ENCODE results near the gene COMMD4.

- TF ChIP-seq CTCF (conservative IDR thresholded peaks at IDR 0.05 in 1 of 2, IDR thresholded peaks at IDR 0.05 in 1 of 2; ENCODE audit: low read depth in 1 of 2, low read length in 2 of 2) (no peak), EZH2 (IDR thresholded peaks at IDR 0.05; ENCODE audit: low read length, missing control alignments) (no peak)
Measured at GRCh38 chr15:75346796-75347221, 10.9 kb downstream of the COMMD4 start, which contains the start of gene NEIL1.

Measured in fibroblast of lung (primary cell).